ENCODE results near the gene VANGL2.

VANGL2 gene

DNA sequence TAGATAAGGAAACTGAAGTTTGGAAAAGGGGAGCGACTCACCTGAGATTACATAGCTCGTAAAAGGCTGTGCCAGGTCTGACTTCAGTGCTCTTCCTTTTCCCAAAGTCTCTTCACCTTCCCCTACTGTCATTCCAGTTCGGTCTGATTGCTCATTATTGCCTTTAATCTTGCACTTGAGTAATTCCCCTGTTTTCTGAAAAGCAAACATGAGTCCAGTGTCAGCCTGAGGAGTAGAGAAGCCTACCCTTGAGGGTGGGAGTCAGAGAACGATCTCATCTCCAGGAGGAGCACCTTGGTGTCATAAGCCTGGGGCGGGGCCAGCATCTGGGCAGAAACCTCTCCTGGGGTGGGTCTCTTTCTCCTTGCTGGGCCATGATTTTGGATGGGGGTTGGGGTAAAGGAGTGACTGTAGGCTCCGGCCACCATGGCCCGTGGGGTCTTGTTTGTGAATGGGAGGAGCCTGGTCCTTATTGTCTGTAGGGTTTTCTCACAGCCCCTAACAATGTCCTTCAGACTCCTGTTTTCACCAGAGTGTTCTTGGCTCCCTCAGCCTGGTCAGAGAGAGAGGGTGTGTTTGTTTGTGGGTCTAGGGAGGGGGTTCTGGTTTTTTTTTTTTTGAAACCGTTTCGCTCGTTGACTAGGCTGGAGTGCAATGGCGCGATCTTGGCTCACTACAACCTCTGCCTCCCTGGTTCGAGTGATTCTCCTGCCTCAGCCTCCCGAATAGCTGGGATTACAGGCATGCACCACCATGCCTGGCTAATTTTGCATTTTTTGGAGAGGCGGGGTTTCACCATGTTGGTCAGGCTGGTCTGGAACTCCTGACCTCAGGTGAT lies 6.0 kb downstream of the VANGL2 start:
- DNase-seq, result no peak

DNA sequence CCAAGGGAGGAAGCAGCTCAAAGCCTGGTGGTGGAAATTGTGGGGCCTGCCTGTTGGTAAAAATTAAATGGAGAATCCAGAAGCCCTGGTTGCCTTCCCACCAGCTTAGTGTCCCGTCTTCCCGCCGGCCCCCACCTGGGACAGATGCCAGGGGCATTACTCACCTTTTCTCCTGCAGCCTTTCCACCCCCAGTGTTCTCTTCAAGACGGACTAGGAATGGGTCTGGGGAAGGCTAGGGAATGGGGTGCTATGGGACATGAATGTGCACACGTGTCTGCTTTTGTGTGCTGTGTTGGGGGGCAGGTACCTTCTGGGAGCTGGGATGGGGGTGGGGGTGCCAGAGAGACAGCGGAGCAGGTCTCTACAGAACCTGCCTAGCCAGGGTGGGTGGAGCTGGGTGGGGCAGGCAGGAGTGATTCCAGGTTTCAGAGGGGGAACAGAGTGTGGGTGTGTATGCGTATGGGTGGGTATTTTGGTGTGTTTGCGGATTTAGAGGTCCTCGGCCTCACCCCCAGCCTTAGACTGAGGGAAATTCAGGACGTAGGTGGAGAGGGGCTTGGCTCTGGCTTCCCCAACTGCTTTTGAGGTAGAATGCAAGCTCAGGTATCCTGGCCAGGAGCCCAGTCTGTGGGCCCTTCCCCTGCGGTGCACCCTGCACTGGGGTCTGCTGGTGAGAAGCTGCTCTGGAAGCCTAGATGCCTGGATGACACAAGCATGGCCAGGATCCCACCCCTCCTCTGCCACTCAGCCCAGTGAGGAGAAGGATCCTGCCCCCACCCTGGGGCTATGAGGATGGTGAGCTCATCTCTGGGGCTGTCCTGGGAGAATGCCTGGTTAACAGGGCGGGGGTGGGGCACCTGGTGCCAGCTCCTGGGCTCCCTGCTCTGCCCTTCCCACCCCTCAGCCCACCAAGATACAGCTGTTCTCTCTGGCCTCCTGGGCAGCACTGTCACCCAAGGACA lies 7.8 kb downstream of the VANGL2 start:
- no peak for DNase-seq

DNA sequence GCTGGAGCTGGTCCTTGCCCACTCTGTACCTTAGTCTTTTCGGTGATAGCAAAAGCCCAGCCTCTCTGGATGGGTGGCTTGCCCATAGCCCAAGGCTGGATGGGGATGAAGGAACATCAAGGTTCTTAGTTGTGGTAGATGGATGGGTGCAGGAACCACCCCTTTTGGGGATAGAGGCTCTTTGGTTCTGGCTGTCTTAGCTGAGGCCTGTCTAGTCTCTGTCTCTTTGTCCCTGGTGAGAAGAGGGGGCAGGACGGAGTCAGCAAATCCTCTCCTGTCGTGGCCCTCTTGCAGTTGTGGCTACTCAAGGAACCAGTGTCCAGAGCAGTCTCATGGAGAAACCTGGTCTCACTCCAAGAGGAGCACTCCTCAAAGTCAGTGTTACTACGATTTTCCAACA lies 8.5 kb downstream of the VANGL2 start:
- DNase-seq, result no peak

DNA sequence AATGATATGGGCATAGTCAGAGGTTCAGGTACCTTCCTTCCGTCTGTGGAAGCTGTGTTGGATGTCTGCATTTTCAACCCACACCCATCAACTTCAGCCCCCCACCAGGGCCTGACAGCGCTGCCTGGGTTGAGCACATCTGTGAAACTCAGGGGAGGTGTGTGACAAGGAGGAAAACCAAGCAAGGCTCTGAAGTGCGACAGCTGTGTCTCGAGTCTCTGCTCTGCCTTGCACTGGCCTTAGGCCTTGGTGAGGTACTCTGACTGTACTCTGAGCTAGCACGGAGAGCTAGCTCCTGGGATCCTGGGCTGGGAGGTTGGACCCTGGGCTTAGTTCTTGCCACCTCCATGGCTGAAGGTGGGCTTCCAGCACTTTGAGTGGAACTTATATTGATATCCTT lies 9.1 kb downstream of the VANGL2 start:
- DNase-seq, result no peak

DNA sequence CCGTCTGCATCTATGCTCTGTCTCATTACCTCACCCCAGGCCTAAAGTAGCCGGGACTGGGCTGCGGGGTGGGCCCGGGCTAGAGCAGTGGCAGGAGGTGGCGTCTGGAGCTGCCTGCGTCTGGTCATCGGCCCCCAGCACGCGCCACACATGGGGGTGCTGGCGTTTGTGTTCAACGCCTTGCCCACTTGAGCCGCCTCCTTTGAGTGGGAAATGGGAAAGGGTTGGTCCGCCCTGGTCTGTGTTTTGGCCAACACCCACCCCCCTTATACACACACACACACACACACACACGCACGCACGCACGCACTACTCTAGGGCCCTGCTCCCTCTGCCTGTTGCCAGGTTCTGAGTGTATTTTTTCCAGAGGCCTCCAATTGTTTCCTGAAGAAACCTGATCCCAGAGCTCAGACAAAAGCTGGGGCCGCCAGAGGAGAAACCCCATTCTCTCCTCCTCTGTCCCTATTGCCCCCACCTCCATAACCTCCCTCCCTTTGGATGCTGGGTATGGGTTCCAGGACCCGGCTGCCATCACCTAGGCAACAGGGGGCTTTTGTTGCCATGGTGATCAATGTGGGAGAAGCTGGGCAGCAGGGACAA lies 10.1 kb downstream of the VANGL2 start:
- DNase-seq, result peak; percentile 48

DNA sequence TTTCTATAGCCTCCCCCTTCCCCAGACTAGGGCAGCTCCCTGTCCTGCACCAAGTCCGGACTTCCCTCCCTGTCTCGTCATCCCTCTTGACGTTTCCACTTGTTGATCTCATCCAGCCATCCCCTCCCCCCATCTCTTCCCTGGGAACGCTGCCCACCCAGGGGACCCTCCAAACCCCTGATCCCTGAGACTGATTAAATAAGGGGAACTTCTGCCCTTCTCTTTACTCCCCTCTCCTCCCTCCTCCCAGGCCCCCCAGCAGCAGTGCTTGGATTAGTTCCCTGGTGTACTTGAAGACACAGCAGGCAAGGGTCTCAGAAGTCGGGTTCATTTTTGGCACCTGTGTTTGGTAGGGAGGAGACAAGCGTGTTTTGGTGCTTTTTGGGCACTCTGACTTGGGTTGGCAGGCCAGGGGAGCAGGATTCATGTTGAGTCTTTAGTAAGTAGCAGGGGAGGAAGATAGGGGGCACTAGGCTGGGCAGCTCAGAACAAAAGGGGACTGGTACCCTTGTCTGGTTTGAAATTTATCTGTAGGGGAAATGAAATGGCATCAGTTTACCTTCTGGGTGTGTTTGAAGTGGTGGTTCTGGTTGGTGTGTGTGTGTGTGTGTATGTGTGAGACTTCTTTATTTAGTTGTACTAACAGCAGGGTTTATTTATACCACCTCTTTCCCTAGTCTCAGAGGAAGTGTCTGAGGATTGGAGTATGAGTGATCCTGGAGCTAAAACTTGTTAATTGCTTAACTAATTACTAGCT lies 11.1 kb downstream of the VANGL2 start:
- no peak for DNase-seq

DNA sequence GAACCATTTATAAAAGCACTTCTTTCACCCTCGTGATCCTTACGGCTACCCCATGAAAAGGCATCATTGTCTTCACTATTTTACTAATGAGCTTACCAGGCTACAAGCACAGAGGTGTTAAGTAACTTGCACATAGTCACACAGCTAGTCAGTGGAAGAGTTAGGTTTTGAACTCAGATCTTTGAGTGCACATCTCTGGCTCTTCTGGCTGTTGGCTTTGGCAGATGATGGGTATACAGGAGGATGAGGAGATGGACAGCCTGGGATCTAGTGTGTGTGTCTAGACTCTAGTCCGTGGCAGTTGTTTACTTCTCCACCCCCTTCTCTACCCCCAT lies 11.6 kb downstream of the VANGL2 start:
- no peak for DNase-seq

DNA sequence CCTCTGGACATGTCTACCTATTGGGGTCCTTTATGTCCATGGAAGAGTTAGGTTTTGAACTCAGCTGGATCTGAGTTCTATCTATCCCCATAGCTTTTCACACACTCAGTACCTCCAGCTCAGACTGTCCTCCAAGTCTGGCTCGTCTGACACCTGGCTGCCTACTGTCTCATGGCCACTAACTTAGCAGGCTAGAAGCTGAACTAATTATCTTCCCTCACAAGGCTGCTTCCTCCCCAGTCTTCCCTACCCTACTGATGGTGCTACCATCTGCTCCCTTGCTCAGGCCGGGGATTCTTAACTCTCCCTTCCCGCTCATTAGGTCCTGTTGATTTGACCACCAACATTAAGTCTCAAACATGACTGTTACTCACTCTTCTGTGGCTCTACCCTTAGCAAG lies 13.4 kb downstream of the VANGL2 start:
- DNase-seq, result no peak

DNA sequence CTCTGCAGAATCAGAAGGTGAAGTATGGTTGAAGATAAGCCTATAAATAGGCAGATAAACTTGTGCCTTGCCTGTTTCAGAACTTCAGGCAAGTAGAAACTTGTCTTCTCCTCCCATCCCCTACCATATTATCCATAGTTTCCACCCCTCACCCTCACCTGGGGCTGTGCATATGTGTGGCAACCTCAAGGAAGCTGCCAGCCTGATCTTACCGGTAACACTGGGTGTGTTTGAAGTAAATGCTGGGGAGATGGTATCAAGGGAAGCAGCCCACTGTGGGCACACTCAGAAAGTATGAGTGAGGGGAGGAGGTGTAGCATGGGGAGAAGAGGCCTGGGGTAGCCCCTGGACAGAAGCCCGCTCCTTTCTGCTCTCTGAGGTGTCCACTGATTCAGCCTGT lies 14.5 kb downstream of the VANGL2 start:
- no peak for DNase-seq

DNA sequence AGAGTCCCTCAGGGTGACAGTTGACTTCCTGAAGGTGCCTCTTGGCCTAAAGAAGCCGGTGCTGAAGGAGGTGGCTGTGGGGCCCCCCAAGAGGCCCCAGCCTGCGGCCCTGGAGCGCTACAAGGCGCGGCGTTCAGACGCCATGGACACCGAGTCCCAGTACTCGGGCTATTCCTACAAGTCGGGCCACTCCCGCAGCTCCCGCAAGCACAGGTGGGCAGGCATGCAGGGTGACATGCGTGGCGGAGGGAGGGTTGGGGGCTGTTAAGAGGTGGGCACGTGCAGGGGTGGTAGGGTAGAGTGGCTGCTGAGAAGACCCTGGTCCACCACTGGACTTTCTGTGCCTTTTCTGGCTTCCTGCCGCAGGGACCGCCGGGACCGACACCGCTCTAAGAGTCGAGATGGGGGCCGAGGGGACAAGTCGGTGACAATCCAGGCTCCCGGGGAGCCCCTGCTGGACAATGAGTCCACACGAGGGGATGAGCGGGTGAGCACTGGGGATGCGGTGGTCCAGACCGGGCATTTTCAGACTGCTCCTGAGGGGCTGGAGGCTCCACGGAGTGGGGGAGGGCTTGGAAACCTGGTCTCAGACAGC lies 15.4 kb downstream of the VANGL2 start:
- DNase-seq, result no peak

DNA sequence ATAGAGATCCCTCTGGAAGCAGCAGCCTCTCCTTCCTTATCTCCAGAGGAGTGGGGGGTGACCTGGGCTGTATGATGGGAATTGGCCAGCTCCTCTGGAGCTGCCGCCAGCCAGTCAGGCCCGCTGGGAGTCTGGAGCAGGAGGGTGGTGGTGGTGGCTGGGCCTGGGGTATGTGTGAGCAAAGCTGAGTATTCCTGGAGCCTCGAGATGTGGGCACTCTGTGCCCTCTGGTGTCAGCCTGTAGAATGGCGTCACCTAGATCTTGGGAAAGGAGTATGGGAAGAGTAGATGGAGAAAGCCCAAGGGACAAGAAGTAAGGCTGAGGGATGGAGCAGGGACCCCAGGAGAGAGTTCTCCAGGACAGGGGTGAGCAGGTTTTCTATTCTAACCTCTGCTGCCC lies 16.0 kb downstream of the VANGL2 start:
- peak; percentile 34 for DNase-seq

DNA sequence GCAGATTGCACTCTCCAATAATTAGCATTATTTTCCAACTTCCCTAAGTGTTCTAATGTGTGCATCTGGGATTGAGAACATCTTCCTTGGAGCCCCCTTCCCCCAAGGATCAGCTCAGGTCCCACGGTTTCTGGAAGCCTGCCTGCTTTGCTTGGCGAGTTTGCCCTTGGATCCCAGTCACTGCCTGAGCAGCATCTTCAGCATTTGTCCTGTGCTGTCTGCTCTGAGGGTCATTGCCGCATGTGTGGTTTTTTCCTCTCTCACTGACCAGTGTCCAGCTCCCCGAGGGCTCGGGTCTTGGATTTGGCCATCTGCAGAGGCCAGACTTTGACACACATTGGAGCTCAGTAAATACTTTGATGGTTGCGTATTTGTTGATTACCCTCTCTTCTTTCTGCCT lies 18.1 kb downstream of the VANGL2 start:
- DNase-seq, result no peak

DNA sequence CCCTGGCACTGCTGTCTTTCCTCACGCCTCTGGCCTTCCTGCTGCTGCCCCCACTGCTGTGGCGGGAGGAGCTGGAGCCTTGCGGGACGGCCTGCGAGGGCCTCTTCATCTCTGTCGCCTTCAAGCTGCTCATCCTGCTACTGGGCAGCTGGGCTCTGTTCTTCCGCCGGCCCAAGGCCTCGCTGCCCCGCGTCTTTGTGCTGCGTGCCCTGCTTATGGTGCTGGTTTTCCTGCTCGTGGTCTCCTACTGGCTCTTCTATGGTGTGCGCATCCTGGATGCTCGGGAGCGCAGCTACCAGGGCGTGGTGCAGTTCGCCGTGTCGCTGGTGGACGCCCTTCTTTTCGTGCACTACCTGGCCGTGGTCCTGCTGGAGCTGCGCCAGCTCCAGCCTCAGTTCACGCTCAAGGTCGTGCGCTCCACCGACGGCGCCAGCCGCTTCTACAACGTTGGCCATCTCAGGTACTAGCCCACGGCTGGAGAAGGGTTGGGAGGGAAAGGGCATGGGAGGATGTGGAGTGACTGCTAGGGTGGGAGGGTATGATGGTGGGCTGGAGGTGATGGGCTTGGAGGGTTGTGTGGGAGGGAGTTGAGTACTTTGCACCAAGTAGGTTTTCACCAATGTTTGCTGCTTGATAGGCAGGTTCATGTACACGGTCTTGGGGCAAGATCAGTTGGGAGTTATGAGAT lies 18.9 kb downstream of the VANGL2 start:
- DNase-seq, result no peak

DNA sequence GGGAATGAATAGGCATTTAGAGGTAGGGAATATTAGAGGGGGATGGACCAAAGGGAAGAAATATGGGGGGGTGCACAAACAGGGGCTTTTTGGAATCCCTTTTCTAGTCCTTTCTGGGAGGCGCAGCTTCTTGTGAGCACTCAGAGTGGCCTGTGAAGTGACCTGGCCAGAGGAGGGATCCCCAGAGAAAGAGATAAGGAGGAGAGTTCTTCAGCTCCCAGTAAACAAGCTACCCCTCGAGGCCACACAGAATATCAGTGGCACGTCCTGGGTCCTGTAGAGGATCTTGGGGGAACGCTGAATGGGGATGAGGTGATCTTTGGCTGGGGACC lies 19.4 kb downstream of the VANGL2 start:
- DNase-seq, result no peak

DNA sequence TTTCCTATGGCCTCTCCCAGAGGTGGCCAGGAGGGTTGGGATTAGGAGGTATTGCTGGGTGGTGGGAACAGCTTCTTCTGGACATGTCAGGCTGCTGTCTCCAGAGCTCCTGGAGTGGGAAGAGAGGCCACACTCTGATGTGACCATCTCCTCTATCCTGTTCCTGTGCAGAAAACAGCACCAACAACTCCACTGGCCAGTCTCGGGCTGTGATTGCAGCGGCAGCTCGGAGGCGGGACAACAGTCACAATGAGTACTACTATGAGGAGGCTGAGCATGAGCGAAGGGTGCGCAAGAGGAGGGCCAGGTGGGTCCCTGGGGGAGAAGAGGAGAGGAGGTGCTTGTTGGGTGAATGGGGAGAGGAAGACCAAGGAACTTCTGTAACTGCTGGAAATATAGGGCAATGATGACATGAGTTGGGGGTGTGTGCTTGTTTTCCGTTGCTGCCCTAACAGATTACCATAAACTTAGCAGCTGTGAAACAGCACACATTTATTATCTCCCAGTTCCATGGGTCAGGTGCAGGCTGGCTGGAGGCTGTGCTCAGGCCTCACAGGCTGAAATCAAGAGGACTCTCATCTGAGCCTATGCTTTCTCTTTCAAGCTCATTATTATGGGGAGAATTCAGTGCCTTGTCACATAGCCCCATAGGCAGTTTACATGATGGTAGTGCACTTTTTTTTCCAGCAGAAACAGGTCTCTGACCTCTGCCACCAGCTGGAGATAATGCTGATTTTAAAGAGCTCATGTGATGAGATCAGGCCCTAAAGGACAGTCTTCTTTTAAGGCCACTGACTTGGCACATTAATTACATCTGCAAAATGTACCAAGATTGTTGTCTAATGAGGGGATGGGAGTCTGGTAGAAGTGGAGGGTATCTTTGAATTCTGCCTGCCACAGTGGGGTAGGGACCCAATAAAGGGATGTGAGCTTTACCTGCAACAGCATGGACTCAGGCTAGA lies 20.8 kb downstream of the VANGL2 start:
- DNase-seq, result no peak

DNA sequence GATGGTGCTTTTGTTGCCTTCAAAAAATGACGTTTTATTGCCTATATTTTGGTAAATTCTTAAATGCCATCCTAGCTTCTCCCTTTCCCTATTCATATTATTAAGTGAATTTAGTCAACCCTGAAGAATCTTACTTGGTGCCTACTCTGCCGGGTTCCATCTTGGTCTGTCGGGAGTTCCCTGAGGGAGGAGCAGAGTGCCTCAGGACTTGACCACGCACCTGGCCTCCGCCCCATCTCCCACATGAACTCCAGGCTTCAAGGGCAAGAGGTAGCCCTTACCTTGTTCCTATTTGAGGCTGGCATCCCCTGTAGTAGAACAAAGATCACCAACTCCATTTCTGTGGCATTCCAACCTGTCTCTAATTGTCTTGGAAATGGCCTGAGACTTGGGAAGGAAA lies 21.5 kb downstream of the VANGL2 start:
- no peak for DNase-seq

DNA sequence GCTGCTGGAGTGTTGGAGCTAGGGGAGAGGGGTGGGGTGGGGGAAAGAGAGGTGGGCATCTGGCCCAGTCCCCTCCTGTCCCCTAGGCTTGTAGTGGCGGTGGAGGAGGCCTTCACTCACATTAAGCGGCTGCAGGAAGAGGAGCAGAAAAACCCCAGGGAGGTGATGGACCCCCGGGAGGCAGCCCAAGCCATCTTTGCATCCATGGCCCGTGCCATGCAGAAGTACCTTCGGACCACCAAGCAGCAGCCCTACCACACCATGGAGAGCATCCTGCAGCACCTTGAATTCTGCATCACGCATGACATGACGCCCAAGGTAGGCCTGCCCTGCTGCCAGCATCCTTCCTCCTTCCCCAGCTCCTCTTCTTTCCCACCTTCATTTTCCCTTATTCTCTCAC lies 23.6 kb downstream of the VANGL2 start:
- DNase-seq, result no peak

DNA sequence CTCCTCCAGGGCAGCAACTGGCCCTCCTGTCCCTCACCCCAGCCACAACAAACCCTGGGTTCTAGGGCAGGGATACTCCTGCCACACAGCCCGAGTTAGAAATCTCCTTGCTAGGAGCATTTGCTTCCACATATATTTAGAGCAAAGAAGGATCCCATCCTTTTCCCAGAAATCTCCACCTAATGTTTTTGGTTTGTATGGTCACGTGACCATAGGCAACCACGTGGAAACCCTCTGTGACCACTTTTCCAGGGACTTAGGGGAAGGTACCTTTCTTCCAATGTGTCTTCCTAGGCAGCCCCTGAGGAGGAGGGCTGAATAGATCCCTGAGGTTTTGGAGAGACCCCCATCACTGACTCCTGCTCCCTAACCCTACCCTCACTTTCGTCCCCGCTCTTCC lies 25.5 kb downstream of the VANGL2 start:
- DNase-seq, result no peak

DNA sequence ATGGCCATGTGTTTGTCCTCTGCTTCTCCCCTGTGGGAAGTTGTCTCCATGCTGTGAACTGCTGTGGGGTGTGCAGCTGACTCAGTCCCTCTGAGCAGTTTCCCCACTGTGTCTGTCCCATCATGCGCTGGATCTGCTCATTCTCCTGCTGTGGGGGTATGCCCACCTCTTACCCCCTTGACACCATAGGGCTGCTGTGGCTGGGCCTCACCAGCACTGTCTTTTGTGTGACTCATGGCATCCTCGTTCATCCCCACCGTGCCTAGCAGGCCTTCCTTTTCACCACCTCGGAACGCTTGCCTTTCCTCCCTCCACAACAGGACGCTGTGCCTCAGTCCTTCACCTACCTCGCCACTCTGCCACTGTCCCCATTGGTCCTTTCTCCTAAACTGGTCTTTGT lies 27.3 kb downstream of the VANGL2 start:
- DNase-seq, result no peak

DNA sequence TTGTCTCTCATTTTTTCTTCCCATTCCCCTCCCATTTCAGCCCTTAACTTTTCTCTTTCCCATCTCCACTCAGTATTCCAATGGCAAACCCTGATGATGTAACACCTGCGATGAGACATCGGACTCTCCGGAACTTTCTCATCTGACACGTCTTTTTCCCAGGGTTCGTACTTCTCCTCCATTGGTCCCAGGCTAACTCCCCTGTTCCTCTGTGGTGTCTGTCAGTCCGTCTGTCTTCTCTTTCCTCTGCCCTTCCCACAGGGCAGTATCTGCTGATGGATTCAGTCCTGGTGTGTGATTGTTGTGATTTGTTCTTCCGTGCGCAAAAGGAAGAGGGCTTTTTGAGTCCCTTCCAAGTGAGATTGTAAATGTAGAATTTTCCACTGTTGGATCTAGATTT lies 27.7 kb downstream of the VANGL2 start:
- no peak for DNase-seq

DNA sequence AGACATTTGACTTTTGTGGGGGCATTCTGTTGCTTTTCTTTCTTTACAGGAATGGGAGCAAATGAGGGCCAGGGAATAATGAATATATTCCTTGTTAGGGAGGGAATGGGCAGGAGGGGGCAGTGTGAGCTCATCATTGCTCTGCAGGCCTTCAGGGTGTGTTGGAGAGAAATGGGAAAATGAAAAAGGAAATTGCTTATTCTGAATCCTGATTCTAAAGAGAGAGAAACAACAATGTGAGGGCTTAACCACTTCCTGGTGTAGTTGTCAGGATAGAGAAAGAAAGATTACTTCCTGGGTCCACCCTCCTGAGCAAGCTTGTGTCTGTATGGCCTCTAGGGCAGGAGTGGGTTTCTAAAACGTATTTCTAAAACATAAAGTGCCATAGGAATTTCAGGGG lies 28.3 kb downstream of the VANGL2 start:
- no peak for DNase-seq
